GM21423 (cell line): ENCODE data around the gene ZSWIM6.

Source experiments
- ATAC-seq: cut with Tn5 transposase; IDR thresholded peaks from one replicate; pipeline ENCODE4 v1.9.1; 2021; ENCODE audit warnings: mild to moderate bottlenecking, moderate library complexity; ENCODE audit not compliant: unreplicated experiment

The ZSWIM6 gene

DNA sequence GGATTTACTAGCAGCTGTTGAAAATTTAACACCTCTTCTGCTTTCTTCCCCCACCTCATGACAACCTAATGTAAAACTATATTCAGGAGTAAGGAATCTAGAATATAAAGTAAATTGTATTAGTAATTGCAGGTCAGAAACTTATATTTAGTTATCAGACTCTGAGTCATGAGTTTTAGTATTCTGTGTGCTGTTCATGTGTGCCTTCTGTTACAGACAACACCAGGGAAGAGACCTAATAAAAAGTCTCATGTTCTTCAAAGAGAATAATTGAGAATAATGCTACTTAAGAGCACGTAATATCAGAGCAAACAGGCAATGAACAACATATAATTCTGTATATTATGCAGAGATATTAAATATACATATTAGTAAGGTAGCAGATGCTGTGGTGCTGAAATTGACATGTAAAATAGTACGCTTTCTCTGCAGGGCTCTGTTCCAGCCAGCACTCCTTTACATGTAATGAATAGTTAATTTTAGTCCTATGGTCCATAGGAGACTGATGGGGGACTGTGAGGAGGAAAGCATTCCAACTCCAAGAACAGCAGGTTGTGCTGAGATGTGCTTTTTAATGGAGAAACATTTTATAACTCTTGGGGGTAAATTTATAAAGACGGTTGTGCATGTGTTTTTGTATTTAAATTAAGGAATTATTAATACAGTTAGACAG lies 106.4 kb downstream of the ZSWIM6 start:
- no peak for ATAC-seq

GRCh38 chr5:61440086-61440485 lies 108.0 kb downstream of the ZSWIM6 start:
- no peak for ATAC-seq

DNA sequence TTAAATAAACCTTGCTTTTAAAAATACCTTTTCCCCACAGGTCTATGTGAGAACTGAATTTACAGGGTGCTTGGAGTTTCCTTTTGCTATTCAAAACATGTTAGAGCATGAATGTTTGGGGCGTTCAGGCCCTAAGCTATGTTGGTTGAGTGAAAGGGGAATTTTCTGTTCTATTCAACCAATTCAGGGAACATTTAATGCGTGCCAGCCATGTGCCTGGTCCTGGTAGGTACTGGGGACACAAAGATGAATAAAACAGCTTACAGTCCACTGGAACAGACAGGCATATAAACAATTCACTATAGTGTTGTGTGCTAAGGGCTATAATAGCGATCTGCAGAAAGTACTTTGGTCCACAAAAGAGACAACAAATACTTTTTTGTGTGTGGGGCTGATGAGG lies 108.5 kb downstream of the ZSWIM6 start:
- no peak for ATAC-seq

- no peak for ATAC-seq
Measured at GRCh38 chr5:61441742-61442141, 109.7 kb downstream of the ZSWIM6 start.

- ATAC-seq = no peak
Measured at GRCh38 chr5:61447780-61448495, 115.9 kb downstream of the ZSWIM6 start.

DNA sequence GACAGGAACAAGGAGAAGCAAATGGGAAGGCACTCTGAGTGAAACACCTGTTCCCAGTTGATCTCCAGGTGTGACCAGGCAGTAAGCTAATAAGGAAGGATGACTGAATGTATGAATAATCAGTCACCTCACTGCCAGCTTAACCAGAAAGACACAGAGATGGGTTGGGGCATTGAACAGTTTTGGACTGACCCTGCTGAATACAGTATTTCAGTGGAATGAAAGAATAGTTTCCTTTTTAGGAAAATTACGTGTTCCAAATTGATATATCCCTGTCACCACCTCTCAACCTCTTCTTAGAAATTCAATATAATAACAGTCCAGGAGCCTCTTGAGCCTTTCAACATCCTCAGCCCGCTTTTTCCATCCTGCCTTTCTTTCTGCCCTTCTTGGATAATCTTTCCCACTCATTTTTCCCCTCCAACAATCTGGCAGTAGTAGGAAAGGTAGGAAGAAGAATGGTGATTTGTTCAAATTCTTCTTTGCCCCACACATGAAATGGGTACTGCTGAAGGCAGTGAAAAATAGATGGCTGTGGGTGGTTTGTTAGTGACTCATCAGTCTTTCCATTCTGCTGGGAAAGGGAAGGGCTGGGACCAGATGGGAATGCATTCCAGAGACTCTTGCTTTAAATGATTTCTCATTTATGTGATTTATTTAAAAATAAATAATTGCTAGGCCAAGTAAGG lies 117.9 kb downstream of the ZSWIM6 start:
- no peak for ATAC-seq

- no peak for ATAC-seq
Measured at GRCh38 chr5:61450493-61451279, 118.6 kb downstream of the ZSWIM6 start.

DNA sequence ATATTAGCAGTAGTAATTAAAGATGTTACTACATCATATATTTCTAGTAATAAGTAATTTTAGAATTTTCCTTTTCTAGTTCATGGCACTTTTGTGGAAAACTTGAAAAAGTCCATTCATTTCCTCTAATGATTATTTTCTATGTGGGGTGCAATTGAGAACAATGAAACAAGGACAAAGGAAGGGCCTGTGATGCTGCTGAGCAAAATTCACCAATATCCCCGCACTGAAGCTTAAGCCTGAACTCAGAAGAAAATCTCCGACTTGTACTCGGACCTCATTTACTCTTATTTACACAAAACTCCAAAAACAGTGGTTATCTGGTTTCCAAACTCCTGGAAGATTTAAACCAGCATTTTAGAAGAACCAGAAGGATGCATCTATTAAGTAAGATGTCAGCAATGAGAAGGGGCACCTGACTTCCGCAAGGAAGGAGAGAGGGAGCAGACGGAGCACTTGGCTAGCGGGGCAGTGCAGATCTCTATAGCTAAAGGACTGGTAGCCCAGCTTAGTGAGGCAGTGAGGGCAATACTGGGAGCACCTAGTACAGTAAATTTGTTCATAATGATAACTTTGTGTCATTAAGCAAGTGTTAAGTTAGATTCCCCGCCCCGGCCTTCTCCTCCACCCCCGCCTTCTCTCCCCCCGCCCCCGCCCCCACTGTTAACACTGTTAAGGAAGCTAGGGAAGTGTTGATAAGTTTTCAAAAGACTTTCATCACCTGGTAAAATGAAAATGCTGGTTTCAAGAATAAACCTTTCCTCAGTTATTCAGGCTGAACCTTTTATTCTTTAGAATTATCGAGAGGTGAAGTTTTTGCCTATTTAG lies 123.3 kb downstream of the ZSWIM6 start:
- no peak for ATAC-seq

DNA sequence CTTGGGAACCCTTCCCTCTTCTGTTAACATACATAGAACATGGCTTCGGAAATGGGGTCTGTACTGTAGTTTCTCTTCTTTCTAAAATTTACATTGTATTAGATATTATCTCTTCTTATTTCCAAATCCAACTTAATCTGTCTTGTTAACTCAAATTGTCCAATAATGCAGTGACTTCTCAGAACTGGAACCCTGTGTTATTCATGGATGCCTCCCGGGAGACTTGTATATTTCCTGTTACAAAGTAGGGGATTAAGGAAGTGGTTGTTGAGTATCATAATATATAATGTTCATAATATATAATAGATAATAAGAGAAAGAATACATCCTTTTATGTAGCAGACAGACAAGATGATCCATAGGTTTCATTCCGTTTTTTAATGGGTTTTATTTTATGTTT lies 128.4 kb downstream of the ZSWIM6 start:
- no peak for ATAC-seq

GRCh38 chr5:61461417-61461816 lies 129.4 kb downstream of the ZSWIM6 start:
- no peak for ATAC-seq

DNA sequence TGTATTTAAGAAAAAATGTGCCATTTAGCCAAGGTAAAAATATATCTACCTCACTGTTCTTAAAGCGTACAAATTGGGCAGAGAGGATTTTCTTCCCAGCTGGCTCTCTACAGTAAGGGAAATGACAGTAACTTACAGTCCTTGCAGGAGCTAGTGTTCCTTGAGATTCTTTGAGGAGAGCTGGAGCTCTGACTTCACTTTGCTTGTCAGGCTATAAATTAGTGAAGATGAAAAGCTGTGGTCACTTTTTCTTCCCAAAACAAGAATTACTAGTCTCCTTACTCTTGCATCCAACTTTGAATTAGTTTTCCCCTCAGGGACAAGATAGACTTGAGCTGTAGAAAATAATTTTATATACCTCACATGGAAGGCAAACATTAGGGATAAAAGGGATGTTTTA lies 129.9 kb downstream of the ZSWIM6 start:
- ATAC-seq = no peak

DNA sequence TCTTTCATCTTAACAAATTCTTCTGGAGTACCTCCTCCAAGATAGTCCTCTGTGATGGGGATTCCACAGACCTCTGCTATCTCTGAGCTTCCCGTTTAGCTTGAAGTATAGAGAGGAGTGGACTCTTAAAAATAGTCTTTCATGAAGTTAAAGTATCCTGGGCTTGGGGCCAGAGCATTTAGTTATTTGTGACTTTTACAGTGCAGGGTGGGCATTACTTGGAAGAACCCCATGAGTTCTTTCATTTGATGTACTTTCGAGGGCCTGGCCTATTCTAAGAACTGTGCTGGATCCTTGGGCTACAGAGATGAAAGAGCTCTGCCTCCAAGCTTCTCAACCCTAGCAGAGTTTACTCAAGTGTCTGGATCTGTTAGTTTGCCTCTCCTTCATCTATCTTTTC lies 131.5 kb downstream of the ZSWIM6 start:
- no peak for ATAC-seq

DNA sequence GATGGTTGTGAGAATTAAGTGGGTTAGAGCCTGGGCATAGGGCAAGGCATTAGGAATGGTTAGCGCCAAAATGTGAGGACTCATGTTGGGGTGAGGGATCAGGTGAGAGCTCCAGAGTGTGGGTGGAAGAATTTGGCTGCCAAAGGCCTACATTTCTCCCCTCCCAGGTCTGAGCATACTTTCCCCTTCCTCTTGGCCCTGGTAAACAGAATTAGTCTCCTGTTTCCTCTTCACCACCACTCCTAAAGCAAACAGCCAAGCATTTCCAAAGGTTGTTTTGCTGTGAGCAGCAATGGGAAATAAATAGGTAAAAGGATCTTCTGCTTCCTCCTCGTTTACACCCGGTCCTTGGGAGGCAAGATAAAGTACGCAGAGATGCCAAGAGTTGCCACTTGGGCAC lies 132.5 kb downstream of the ZSWIM6 start:
- no peak for ATAC-seq

- ATAC-seq = no peak
Measured at GRCh38 chr5:61465066-61465465, 133.0 kb downstream of the ZSWIM6 start.

DNA sequence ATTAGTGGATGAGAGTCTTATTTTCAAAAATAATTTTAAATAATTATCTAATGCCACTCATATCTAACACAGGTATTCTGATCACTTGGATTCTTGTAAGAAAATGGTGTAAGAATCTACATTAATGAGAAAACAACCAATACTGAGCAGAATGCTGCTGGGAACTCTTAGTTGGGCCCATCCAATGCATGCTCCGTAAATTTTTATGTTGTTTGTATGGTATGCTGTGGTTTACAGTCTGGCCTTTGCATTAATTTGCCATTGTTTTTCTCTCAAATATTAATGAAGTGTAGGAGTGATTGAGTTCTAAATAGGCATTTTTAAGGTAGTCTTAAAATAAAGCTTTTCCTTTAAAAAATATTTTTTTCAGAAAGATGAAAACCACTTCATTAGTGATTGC lies 133.4 kb downstream of the ZSWIM6 start:
- ATAC-seq = no peak

DNA sequence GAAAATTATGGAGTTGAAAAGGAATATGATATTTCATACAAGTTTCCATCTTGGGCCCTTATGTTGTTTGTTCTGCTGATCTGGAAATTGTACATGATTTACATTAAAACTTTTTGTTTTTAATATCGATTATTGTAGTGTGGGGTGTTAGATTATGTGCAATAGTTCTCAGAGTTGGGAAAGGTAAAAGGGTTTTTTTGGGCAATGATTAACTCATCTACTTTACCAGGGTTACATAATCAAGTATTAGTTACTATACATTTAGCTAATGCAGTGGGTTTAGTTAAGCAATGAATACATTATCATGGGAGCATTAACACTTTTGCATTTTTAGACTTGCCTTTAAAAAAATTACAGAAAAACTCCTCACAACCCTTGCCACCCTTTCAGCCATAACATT lies 134.0 kb downstream of the ZSWIM6 start:
- ATAC-seq = no peak

DNA sequence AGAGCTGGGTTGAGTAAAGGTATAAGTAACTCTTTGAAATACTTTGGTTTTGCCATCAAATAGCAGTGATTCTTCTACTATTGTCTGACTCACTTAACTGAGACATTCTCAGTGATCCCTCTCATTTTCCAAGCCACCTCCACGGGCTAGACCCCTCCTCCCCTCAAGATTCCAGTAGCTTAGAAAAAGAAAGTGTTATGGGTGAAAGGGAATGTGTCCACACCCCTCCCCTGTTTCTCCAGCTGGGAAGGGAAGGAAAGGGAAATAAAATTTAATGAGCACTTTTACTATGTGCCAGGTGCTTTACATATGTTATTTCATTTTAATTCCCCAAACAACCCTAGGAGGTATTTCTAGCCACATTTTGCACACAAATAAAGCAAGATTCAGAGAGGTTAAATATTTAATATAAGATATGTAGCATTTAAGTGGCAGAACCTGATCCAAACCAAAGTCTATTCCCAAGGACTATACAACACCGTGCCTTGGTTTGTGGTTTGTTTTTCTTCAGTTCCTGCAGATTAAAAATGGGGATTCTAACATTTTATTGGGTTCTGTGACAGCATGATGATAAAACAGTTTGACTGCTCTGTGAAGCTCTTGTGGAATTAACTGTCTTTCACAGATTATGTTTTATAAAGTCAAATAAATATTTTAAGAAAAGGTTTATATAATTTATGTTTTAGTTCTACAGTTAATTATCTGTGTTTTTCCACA lies 135.9 kb downstream of the ZSWIM6 start:
- no peak for ATAC-seq

DNA sequence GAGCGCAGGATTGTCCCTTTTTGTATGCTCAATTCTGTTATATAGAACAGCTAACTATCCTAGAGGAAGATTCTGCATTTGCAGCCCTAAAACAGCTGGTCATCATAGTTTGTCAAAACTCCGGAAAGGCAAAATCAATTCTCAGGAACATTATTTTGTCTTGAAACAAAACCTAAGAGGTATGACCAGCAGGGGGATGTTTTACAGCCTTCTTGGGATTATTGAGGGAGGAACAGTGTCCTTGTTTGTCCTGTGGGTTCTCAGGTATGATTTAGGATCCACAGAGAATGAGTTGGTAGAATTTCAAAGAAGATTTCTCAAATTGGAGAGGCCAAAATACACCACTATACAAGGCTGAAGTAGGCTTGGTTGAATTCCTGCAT lies 136.4 kb downstream of the ZSWIM6 start:
- no peak for ATAC-seq

DNA sequence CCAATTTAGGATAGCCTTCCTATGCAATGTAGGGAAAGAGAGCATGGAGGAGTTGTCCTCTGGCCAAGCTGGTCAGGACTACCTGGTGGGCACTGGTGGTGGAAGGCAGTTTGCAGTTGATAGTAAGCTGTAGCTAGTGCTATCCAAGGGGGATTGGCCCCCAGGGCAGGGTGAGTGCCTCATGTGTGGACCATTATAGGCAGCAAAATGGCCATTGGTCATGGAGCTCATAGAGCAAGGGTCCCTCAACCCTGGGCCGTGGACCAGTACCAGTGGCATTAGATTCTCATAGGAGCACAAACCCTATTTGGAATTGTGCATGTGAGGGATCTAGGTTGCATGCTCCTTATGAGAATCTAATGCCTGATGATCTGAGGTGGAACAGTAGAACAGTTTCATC lies 139.3 kb downstream of the ZSWIM6 start:
- ATAC-seq = no peak
